Caco-2 (cell line): Measurements from ENCODE around the gene PLXNA1. TPM values are rescaled to one million over a fixed set of nuclear protein-coding genes. Genes with fewer than 3 reads are reported as not detected.

Source experiments
- BruUV-seq: library from RNA; stranded (reverse); fragments of 400-500 nt; replicated peaks from 2 replicates; lab custom pipeline; 2021; lab: Mats Ljungman, UMichigan
- CTCF ChIA-PET: fragments of 300-600 bp; sonication (Branson Sonifier 250); formaldehyde crosslinking; loops from one replicate; lab custom pipeline; 2022; ENCODE audit warnings: antibody characterized with exemption; lab: Charles Lee
- POLR2A ChIA-PET: fragments of 300-600 bp; sonication (Branson Sonifier 250); formaldehyde crosslinking; loops from one replicate; lab custom pipeline; 2022; ENCODE audit warnings: antibody characterized with exemption; lab: Charles Lee
- DNase-seq, 2 experiments: peaks; one replicate each; pipeline versions ENCODE4 v3.0.0 to v3.0.0-alpha.2; 2020 to 2022
- H3K27me3 ChIP-seq: replicated peaks from 2 replicates; pipeline ENCODE4 v1.6.0; 2011; ENCODE audit warnings: low read length; ENCODE audit not compliant: control insufficient read depth, insufficient read depth
- H3K36me3 ChIP-seq: 2 replicates; pipeline ENCODE4 v1.5.1; 2011; ENCODE audit warnings: low read length; ENCODE audit not compliant: control insufficient read depth, insufficient read depth
- H3K4me1 ChIP-seq: fragments of 250-450 bp; sonication (Bioruptor Pico); 2 replicates; pipeline ENCODE4 v1.5.1; 2020; ENCODE audit warnings: mild to moderate bottlenecking
- H3K4me3 ChIP-seq: 2 replicates; pipeline ENCODE4 v1.5.1; 2011; ENCODE audit warnings: low read depth, mild to moderate bottlenecking, control low read depth, low read length
- H3K9me3 ChIP-seq: fragments of 250-450 bp; sonication (Bioruptor Pico); 2 replicates; pipeline ENCODE4 v1.5.1; 2020; ENCODE audit warnings: mild to moderate bottlenecking, moderate library complexity
- H3K27ac Mint-ChIP-seq: one replicate; pipeline ENCODE4 v1.8.0; 2022; ENCODE audit warnings: mixed read lengths; ENCODE audit not compliant: unreplicated experiment
- H3K27me3 Mint-ChIP-seq: one replicate; pipeline ENCODE4 v1.8.0; 2022; ENCODE audit warnings: mixed read lengths; ENCODE audit not compliant: insufficient read depth, unreplicated experiment
- H3K36me3 Mint-ChIP-seq: one replicate; pipeline ENCODE4 v1.8.0; 2022; ENCODE audit warnings: mild to moderate bottlenecking, mixed read lengths; ENCODE audit not compliant: insufficient read depth, unreplicated experiment
- H3K4me1 Mint-ChIP-seq: one replicate; pipeline ENCODE4 v1.8.0; 2022; ENCODE audit warnings: low read depth, mixed read lengths; ENCODE audit not compliant: unreplicated experiment
- H3K4me3 Mint-ChIP-seq: one replicate; pipeline ENCODE4 v1.8.0; 2022; ENCODE audit warnings: mild to moderate bottlenecking, moderate library complexity, mixed read lengths; ENCODE audit not compliant: unreplicated experiment
- H3K9me3 Mint-ChIP-seq: one replicate; pipeline ENCODE4 v1.8.0; 2022; ENCODE audit warnings: mixed read lengths; ENCODE audit not compliant: unreplicated experiment
- intact Hi-C: fragments of 100-400 bp; cut with micrococcal nuclease; formaldehyde crosslinking; loops from one replicate; pipeline ENCODE4 v1.10.0; 2022; ENCODE audit not compliant: unreplicated experiment
- total RNA-seq: library from RNA; stranded (reverse); gene quantifications from 2 replicates; pipeline ENCODE4 v1.2.3, GENCODE V29; 2022
- TF ChIP-seq, protein P1 (sequence below), 2 experiments: fragments of 200-600 bp in 1 of 2; IDR thresholded peaks; 1 replicate in 1 of 2; 2 replicates in 1 of 2; pipeline versions ENCODE4 v1.5.1 to v1.8.0; 2011 to 2022; ENCODE audit warnings: antibody characterized with exemption in 1 of 2, control low read depth in 1 of 2, inconsistent platforms in 1 of 2, low read depth in 1 of 2, low read length in 1 of 2, mild to moderate bottlenecking in 1 of 2, moderate library complexity in 1 of 2; ENCODE audit not compliant: insufficient read depth in 1 of 2, severe bottlenecking in 1 of 2, unreplicated experiment in 1 of 2

PLXNA1 gene
- total RNA-seq, 1 experiment from 2014 or later = 95.1 TPM

DNA sequence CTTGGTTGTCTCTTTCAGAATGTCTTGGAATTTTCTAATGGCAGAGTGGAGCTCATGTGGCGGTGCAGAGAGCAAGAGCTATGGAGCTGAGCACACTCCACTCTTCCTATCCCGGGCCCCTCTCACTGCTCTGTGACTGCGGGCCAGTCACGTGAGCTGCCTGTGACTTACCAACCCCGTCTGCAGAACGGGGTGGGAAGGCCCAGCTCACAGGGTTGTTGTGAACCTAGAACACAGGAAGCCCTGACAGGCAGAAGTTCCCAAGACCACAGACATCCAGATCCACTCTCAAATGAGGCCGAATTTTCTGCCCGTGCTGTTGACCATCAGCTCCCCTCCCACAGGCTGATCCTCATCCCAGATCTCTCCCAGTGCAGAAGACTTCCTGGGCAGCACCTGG, 35.5 kb upstream of the PLXNA1 start:
- no peak overlapping the region for H3K4me3 ChIP-seq
- Mint-ChIP-seq H3K36me3 (no peaks in the 10 kb centered on the region), H3K27ac (no peak overlapping the region), H3K4me3 (no peak overlapping the region), H3K27me3 (no peaks in the 10 kb centered on the region), H3K4me1 (no peaks in the 10 kb centered on the region), H3K9me3 (no peaks in the 10 kb centered on the region)
- intact Hi-C loops = no loop called here
- H3K36me3 ChIP-seq = no peaks in the 10 kb centered on the region
- no TSS peak for BruUV-seq
- H3K4me1 ChIP-seq = no peaks in the 10 kb centered on the region
- no peaks in the 10 kb centered on the region for H3K9me3 ChIP-seq
- no peaks in the 10 kb centered on the region for H3K27me3 ChIP-seq
- DNase-seq = no peak
- ChIA-PET CTCF (no interaction called here), POLR2A (no interaction called here)
- TF ChIP-seq, protein P1, sequence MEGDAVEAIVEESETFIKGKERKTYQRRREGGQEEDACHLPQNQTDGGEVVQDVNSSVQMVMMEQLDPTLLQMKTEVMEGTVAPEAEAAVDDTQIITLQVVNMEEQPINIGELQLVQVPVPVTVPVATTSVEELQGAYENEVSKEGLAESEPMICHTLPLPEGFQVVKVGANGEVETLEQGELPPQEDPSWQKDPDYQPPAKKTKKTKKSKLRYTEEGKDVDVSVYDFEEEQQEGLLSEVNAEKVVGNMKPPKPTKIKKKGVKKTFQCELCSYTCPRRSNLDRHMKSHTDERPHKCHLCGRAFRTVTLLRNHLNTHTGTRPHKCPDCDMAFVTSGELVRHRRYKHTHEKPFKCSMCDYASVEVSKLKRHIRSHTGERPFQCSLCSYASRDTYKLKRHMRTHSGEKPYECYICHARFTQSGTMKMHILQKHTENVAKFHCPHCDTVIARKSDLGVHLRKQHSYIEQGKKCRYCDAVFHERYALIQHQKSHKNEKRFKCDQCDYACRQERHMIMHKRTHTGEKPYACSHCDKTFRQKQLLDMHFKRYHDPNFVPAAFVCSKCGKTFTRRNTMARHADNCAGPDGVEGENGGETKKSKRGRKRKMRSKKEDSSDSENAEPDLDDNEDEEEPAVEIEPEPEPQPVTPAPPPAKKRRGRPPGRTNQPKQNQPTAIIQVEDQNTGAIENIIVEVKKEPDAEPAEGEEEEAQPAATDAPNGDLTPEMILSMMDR (IDR thresholded peaks at IDR 0.05; ENCODE audit: insufficient read depth in 1 of 2, low read depth in 1 of 2, low read length in 1 of 2, severe bottlenecking in 1 of 2, unreplicated experiment in 1 of 2) = no peak

DNA sequence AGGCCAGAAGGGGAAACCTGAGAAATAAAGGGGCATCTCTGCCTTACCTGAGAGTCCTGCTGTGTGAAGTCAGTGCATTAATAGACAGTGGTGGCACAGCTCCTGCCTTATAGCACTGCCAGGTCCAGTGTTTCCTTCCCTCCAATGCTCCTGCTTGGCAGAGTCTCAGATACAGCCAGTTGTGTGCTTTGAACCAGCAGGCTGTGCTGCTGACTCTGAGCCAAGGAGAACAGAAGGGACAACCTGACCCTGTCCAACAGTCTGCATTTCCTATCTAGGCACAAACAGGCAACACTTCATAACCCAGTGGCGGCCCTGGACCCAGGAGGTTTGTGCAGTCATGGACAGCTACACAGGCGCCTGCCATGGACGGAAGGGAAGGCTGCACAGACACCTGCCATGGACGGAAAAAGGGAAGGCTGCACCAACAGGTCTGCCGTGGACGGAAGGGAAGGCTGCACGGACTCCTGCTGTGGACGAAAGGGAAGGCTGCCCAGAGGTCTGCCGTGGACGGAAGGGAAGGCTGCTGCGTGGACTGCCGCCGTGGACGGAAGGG, 33.9 kb upstream of the PLXNA1 start:
- Histone ChIP-seq H3K9me3 (no peaks in the 10 kb centered on the region), H3K4me3 (no peak overlapping the region), H3K27me3 (no peaks in the 10 kb centered on the region), H3K4me1 (no peaks in the 10 kb centered on the region), H3K36me3 (no peaks in the 10 kb centered on the region)
- TF ChIP-seq, protein P1 (IDR thresholded peaks at IDR 0.05; ENCODE audit: insufficient read depth in 1 of 2, low read depth in 1 of 2, low read length in 1 of 2, severe bottlenecking in 1 of 2, unreplicated experiment in 1 of 2) = no peak
- Mint-ChIP-seq H3K36me3 (no peaks in the 10 kb centered on the region), H3K9me3 (no peaks in the 10 kb centered on the region), H3K4me1 (no peaks in the 10 kb centered on the region), H3K4me3 (no peak overlapping the region), H3K27ac (no peak overlapping the region), H3K27me3 (no peaks in the 10 kb centered on the region)
- CTCF ChIA-PET = no interaction called here
- POLR2A ChIA-PET = no interaction called here
- intact Hi-C loops = no loop called here
- DNase-seq = no peak
- BruUV-seq = no TSS peak

- intact Hi-C loops = no loop called here
These were observed 31.4 kb upstream of the PLXNA1 start for GRCh38 chr3:126951561-126951960.

More at GRCh38 chr3:126951561-126951960, 31.4 kb upstream of the PLXNA1 start:
- POLR2A ChIA-PET = no interaction called here
- H3K9me3 ChIP-seq = no peaks in the 10 kb centered on the region
- no peak overlapping the region for H3K4me3 Mint-ChIP-seq
- no peaks in the 10 kb centered on the region for H3K4me1 ChIP-seq
- H3K4me3 ChIP-seq = no peak overlapping the region
- no TSS peak for BruUV-seq
- no peaks in the 10 kb centered on the region for H3K27me3 ChIP-seq
- no peaks in the 10 kb centered on the region for H3K27me3 Mint-ChIP-seq
- no peaks in the 10 kb centered on the region for H3K36me3 ChIP-seq
- H3K36me3 Mint-ChIP-seq = no peaks in the 10 kb centered on the region
- H3K27ac Mint-ChIP-seq = no peak overlapping the region
- CTCF ChIA-PET = no interaction called here
- H3K4me1 Mint-ChIP-seq = no peaks in the 10 kb centered on the region
- TF ChIP-seq, protein P1 (IDR thresholded peaks at IDR 0.05; ENCODE audit: insufficient read depth in 1 of 2, low read depth in 1 of 2, low read length in 1 of 2, severe bottlenecking in 1 of 2, unreplicated experiment in 1 of 2) = no peak
- DNase-seq = no peak
- H3K9me3 Mint-ChIP-seq = no peaks in the 10 kb centered on the region
